HCT116 (cell line): Measurements from ENCODE around the gene RNPEPL1. TPM values are rescaled to one million over a fixed set of nuclear protein-coding genes. Genes with fewer than 3 reads are reported as not detected.

ENCODE experiments used
- ATAC-seq: fragments of 200-7000 bp; cut with Tn5 transposase; 2 replicates; pipeline ENCODE4 v1.9.1; 2020; ENCODE audit warnings: mild to moderate bottlenecking, moderate library complexity
- BruUV-seq: library from RNA; stranded (reverse); fragments of 400-500 nt; replicated peaks from 2 replicates; lab custom pipeline; 2021; lab: Mats Ljungman, UMichigan
- CTCF ChIA-PET: fragments of 300-600 bp; sonication (Branson Sonifier 250); formaldehyde crosslinking; loops from one replicate; lab custom pipeline; 2021; ENCODE audit warnings: antibody characterized with exemption; lab: Charles Lee
- POLR2A ChIA-PET: fragments of 300-600, 350-600 bp; sonication (Branson Sonifier 250); formaldehyde crosslinking; loops from one replicate; lab custom pipeline; 2021; ENCODE audit warnings: antibody characterized with exemption; lab: Charles Lee
- RAD21 ChIA-PET, 2 experiments: fragments of 300-600 bp; sonication (Branson Sonifier 250); formaldehyde crosslinking; loops; one replicate each; lab custom pipeline; 2023; ENCODE audit warnings: low total read pairs in 2 of 2; ENCODE audit not compliant: uncharacterized antibody in 2 of 2, unreplicated experiment in 2 of 2, low non-redundant PET in 1 of 2; lab: Charles Lee
- DNase-seq: peaks from one replicate; pipeline ENCODE4 v3.0.0-alpha.2; 2010; ENCODE audit warnings: low read depth, low spot score
- H2AFZ ChIP-seq: fragments of 200-600 bp; shearing (Covaris generic), sonication (generic); 2 replicates; pipeline ENCODE4 v1.6.1; 2017; ENCODE audit warnings: low read depth, mixed run types, mixed read lengths, antibody characterized with exemption, low read length; ENCODE audit not compliant: poor library complexity, severe bottlenecking
- H3K27ac ChIP-seq: 2 replicates; pipeline ENCODE4 v1.5.1; 2012; ENCODE audit warnings: low read depth, low read length
- H3K27me3 ChIP-seq: fragments of 200-600 bp; sonication (generic); 2 replicates; pipeline ENCODE4 v1.6.1; 2016; ENCODE audit warnings: mixed run types, low read length, mixed read lengths; ENCODE audit not compliant: insufficient read depth
- H3K36me3 ChIP-seq, 2 experiments: fragments of 200-500 bp in 1 of 2; fragments of 200-600 bp in 1 of 2; sonication (Bioruptor generic) in 1 of 2; sonication (generic) in 1 of 2; 2 replicates each; pipeline versions ENCODE4 v1.5.1 to v1.6.1; 2014 to 2016; ENCODE audit warnings: low read length in 2 of 2, inconsistent platforms in 1 of 2, mixed read lengths in 1 of 2, mixed run types in 1 of 2; ENCODE audit not compliant: insufficient read depth in 2 of 2, control insufficient read depth in 1 of 2
- H3K4me1 ChIP-seq, 2 experiments: fragments of 200-600 bp in 1 of 2; sonication (generic) in 1 of 2; 2 replicates each; pipeline versions ENCODE4 v1.5.1 to v1.6.1; 2012 to 2017; ENCODE audit warnings: low read length in 2 of 2, inconsistent platforms in 1 of 2, mild to moderate bottlenecking in 1 of 2, mixed read lengths in 1 of 2, mixed run types in 1 of 2, moderate library complexity in 1 of 2; ENCODE audit not compliant: insufficient read depth in 2 of 2, control insufficient read depth in 1 of 2
- H3K4me2 ChIP-seq: fragments of 200-600 bp; sonication (generic); 2 replicates; pipeline ENCODE4 v1.6.1; 2017; ENCODE audit warnings: mixed run types, low read length, mixed read lengths
- H3K4me3 ChIP-seq, 2 experiments: fragments of 200-600 bp in 1 of 2; sonication (generic) in 1 of 2; replicated peaks in 1 of 2; 2 replicates each; pipeline ENCODE4 v1.5.1; 2011 to 2016; ENCODE audit warnings: low read length in 2 of 2, control low read depth in 1 of 2, low read depth in 1 of 2, mild to moderate bottlenecking in 1 of 2, mixed read lengths in 1 of 2, mixed run types in 1 of 2
- H3K79me2 ChIP-seq: fragments of 200-600 bp; sonication (generic); 2 replicates; pipeline ENCODE4 v1.6.1; 2017; ENCODE audit warnings: mild to moderate bottlenecking, mixed run types, low read length, moderate library complexity, mixed read lengths; ENCODE audit not compliant: insufficient read depth
- H3K9ac ChIP-seq: fragments of 200-600 bp; sonication (generic); 2 replicates; pipeline ENCODE4 v1.6.1; 2016; ENCODE audit warnings: low read length, mixed read lengths
- H3K9me2 ChIP-seq: fragments of 200-600 bp; sonication (generic), shearing (Covaris generic); 2 replicates; pipeline ENCODE4 v1.6.1; 2017; ENCODE audit warnings: mixed run types, mild to moderate bottlenecking, moderate library complexity; ENCODE audit not compliant: insufficient read depth
- H3K9me3 ChIP-seq, 2 experiments: fragments of 200-500 bp in 1 of 2; fragments of 200-600 bp in 1 of 2; sonication (Bioruptor generic) in 1 of 2; sonication (generic) in 1 of 2; 2 replicates each; pipeline ENCODE4 v1.6.1; 2014 to 2017; ENCODE audit warnings: low read length in 2 of 2, mixed read lengths in 2 of 2, inconsistent platforms in 1 of 2, low read depth in 1 of 2, mild to moderate bottlenecking in 1 of 2, mixed run types in 1 of 2, moderate library complexity in 1 of 2; ENCODE audit not compliant: control insufficient read depth in 1 of 2, insufficient read depth in 1 of 2
- H4K20me1 ChIP-seq: fragments of 200-600 bp; sonication (generic), shearing (Covaris generic); 2 replicates; pipeline ENCODE4 v1.6.1; 2017; ENCODE audit warnings: mixed run types, mild to moderate bottlenecking, moderate library complexity; ENCODE audit not compliant: insufficient read depth
- CEBPB ChIP-seq: IDR thresholded peaks from 2 replicates; pipeline ENCODE4 v1.6.1; 2012; ENCODE audit warnings: low read depth
- EGR1 ChIP-seq: IDR thresholded peaks from 2 replicates; pipeline ENCODE4 v1.6.1; 2012; ENCODE audit warnings: low read depth
- ELF1 ChIP-seq: IDR thresholded peaks from 2 replicates; pipeline ENCODE4 v1.6.1; 2012; ENCODE audit warnings: low read depth, borderline replicate concordance
- EZH2 ChIP-seq: fragments of 200-600 bp; sonication (generic); IDR thresholded peaks from 2 replicates; pipeline ENCODE4 v1.6.1; 2017; ENCODE audit warnings: antibody characterized with exemption, mixed run types
- FOSL1 ChIP-seq: IDR thresholded peaks from 2 replicates; pipeline ENCODE4 v1.6.1; 2012; ENCODE audit warnings: low read depth
- POLR2A ChIP-seq: IDR thresholded peaks from 2 replicates; pipeline ENCODE4 v1.7.0; 2011; ENCODE audit warnings: borderline replicate concordance; ENCODE audit not compliant: insufficient read depth, insufficient read length; ENCODE audit errors: extremely low read depth
- RAD21 ChIP-seq: IDR thresholded peaks from 2 replicates; pipeline ENCODE4 v1.6.1; 2012; ENCODE audit warnings: low read depth, mild to moderate bottlenecking
- SIN3A ChIP-seq: IDR thresholded peaks from 2 replicates; pipeline ENCODE4 v1.6.1; 2012; ENCODE audit warnings: low read depth
- SRF ChIP-seq: IDR thresholded peaks from 2 replicates; pipeline ENCODE4 v1.6.1; 2012; ENCODE audit warnings: low read depth
- TCF7L2 ChIP-seq: IDR thresholded peaks from 2 replicates; pipeline ENCODE4 v1.7.0; 2011; ENCODE audit warnings: borderline replicate concordance, inconsistent platforms; ENCODE audit not compliant: insufficient read depth, insufficient read length; ENCODE audit errors: extremely low read depth
- ZNF274 ChIP-seq: fragments of 200-500 bp; sonication (Bioruptor generic); IDR thresholded peaks from 2 replicates; pipeline ENCODE4 v1.6.1; 2014; ENCODE audit warnings: mild to moderate bottlenecking, low read depth, low read length, inconsistent platforms
- intact Hi-C: fragments of 100-400 bp; cut with micrococcal nuclease; formaldehyde crosslinking; loops from 2 replicates; pipeline ENCODE4 v1.10.0; 2022
- total RNA-seq: library from RNA; stranded (reverse); gene quantifications from one replicate; pipeline ENCODE4 v1.2.1, GENCODE V29; 2021; ENCODE audit not compliant: unreplicated experiment
- TF ChIP-seq, protein P1 (sequence below), 3 experiments: fragments of 200-600 bp in 1 of 3; sonication (generic) in 1 of 3; IDR thresholded peaks in 2 of 3; conservative IDR thresholded peaks in 1 of 3; 2 replicates each; pipeline ENCODE4 v1.5.1; 2012 to 2017; ENCODE audit warnings: low read depth in 2 of 3, low read length in 2 of 3, antibody characterized with exemption in 1 of 3, borderline replicate concordance in 1 of 3, control low read depth in 1 of 3, mild to moderate bottlenecking in 1 of 3, mixed read lengths in 1 of 3, mixed run types in 1 of 3, moderate library complexity in 1 of 3; ENCODE audit not compliant: insufficient read depth in 1 of 3
- TF ChIP-seq, protein P2 (sequence below): IDR thresholded peaks from 2 replicates; pipeline ENCODE4 v1.6.1; 2012

Gene RNPEPL1
- total RNA-seq, 1 experiment from 2014 or later: 49.7 TPM

DNA sequence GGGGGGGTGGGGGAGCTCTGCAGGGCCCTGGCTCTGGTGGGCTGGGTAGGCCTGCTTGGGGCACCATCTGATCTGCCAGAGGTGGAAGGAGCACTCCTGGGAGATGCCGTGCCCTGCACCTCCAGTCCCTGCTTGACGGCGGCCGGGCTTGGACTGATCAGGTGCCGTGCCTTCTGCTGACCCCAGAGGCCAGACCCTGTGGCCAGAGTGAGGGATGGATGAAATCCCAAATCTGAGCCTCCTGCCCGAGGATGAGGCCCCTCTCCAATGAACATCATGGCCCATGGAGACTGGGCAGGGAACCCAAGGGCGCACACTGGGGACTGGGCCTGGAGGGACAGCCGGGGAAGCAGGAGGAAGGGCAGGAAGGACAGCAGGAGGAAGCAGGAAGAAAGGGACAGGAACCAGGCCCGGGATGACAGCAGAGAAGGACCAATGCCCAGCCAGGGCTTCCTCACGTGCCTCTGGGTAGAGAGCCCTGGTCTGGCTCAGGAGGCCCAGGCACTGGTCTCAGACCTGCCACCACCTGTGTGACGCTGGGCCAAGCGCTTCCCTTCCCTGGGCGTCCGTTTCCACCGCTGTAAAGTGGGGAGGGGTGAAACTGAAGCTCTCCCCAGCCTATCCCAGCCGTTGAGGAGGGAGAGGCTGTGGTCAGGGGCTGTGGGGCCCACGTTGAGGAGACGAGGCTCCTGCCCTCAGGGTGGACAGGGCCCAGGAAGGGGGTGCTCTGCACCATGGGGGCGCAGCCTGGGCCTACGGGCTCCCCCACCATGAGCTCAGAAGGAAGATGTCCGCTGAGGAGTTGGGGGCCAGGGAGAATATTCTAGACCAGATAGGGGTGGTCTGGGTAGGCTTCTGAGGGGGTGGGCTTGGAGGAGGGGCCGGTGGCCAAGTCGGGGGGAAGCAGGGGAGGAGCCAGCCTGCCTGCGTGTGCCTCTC is 56.0 kb downstream of the RNPEPL1 start:
- no TSS peak for BruUV-seq
- H3K9me2 ChIP-seq: no peaks in the 10 kb centered on the region
- no peaks in the 10 kb centered on the region for H3K36me3 ChIP-seq
- intact Hi-C loops: no loop called here
- CTCF ChIA-PET: no interaction called here
- POLR2A ChIA-PET: no interaction called here
- no peak for DNase-seq
- H3K4me2 ChIP-seq: no peak overlapping the region
- no peaks in the 10 kb centered on the region for H3K79me2 ChIP-seq
- no peak overlapping the region for H3K4me3 ChIP-seq
- no peaks in the 10 kb centered on the region for H3K27me3 ChIP-seq
- H3K9ac ChIP-seq: no peak overlapping the region
- H4K20me1 ChIP-seq: no peaks in the 10 kb centered on the region
- RAD21 ChIA-PET: no interaction called here
- no peak for ATAC-seq
- H2AFZ ChIP-seq: no peak overlapping the region
- H3K9me3 ChIP-seq: no peaks in the 10 kb centered on the region
- no peak overlapping the region for H3K27ac ChIP-seq
- TF ChIP-seq POLR2A (no peak), ZNF274 (no peak), CEBPB (no peak), ELF1 (no peak), EZH2 (no peak), SRF (no peak), TCF7L2 (no peak), SIN3A (no peak), FOSL1 (no peak), RAD21 (no peak), EGR1 (no peak)
- TF ChIP-seq, protein P1, sequence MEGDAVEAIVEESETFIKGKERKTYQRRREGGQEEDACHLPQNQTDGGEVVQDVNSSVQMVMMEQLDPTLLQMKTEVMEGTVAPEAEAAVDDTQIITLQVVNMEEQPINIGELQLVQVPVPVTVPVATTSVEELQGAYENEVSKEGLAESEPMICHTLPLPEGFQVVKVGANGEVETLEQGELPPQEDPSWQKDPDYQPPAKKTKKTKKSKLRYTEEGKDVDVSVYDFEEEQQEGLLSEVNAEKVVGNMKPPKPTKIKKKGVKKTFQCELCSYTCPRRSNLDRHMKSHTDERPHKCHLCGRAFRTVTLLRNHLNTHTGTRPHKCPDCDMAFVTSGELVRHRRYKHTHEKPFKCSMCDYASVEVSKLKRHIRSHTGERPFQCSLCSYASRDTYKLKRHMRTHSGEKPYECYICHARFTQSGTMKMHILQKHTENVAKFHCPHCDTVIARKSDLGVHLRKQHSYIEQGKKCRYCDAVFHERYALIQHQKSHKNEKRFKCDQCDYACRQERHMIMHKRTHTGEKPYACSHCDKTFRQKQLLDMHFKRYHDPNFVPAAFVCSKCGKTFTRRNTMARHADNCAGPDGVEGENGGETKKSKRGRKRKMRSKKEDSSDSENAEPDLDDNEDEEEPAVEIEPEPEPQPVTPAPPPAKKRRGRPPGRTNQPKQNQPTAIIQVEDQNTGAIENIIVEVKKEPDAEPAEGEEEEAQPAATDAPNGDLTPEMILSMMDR (IDR thresholded peaks at IDR 0.05 in 2 of 3, conservative IDR thresholded peaks at IDR 0.05 in 1 of 3; ENCODE audit: borderline replicate concordance in 1 of 3, insufficient read depth in 1 of 3, low read depth in 2 of 3, low read length in 2 of 3): no peak
- TF ChIP-seq, protein P2, sequence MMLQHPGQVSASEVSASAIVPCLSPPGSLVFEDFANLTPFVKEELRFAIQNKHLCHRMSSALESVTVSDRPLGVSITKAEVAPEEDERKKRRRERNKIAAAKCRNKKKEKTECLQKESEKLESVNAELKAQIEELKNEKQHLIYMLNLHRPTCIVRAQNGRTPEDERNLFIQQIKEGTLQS: no peak
- TF ChIP-seq, all 23 proteins: peak for 0
- H3K4me1 ChIP-seq: no peaks in the 10 kb centered on the region
